Ishikawa (cell line): ENCODE results near the gene RNF215.

Experiments
- RAD21 ChIP-seq: IDR thresholded peaks from 2 replicates; pipeline ENCODE4 v1.6.1; 2012; ENCODE audit warnings: low read depth
- REST ChIP-seq: IDR thresholded peaks from 2 replicates; pipeline ENCODE4 v1.6.1; 2012; ENCODE audit warnings: low read depth, mild to moderate bottlenecking
- YY1 ChIP-seq: IDR thresholded peaks from 2 replicates; pipeline ENCODE4 v1.6.1; 2012; ENCODE audit warnings: low read depth

- TF ChIP-seq RAD21: no peak
- TF ChIP-seq REST: no peak
- no peak for TF ChIP-seq YY1
These were observed 14.3 kb downstream of the RNF215 start for GRCh38 chr22:30372915-30373314.
